IMR-90 (cell line): ENCODE measurements around the gene GABRE. TPM values are rescaled to one million over a fixed set of nuclear protein-coding genes. Genes with fewer than 3 reads are reported as not detected.

Experiments used
- ATAC-seq: fragments of 200-7000 bp; cut with Tn5 transposase; 2 replicates; pipeline ENCODE4 v1.9.1; 2020; ENCODE audit warnings: low read depth, mild to moderate bottlenecking, moderate library complexity
- BruUV-seq: library from RNA; stranded (reverse); fragments of 400-500 nt; replicated peaks from 2 replicates; lab custom pipeline; 2021; lab: Mats Ljungman, UMichigan
- CTCF ChIA-PET: fragments of 300-600 bp; formaldehyde crosslinking; extraction: SDS; loops from one replicate; lab custom pipeline; 2021; ENCODE audit warnings: antibody characterized with exemption; lab: Yijun Ruan, JAX
- POLR2A ChIA-PET: fragments of 300-600 bp; sonication (Branson Sonifier 250); formaldehyde crosslinking; loops from one replicate; lab custom pipeline; 2022; ENCODE audit warnings: antibody characterized with exemption; ENCODE audit not compliant: unreplicated experiment; lab: Charles Lee
- DNase-seq: peaks from one replicate; pipeline ENCODE4 v3.0.0; 2013
- H2AFZ ChIP-seq: replicated peaks from 2 replicates; pipeline ENCODE3; 2013; ENCODE audit warnings: low read length, mild to moderate bottlenecking; ENCODE audit not compliant: poor library complexity
- H2AK5ac ChIP-seq: 2 replicates; pipeline ENCODE4 v1.6.1; 2013; ENCODE audit warnings: low read depth, low read length, inconsistent platforms
- H2AK9ac ChIP-seq: replicated peaks from 2 replicates; pipeline ENCODE3; 2013; ENCODE audit warnings: mild to moderate bottlenecking, low read depth, low read length, moderate library complexity; ENCODE audit not compliant: poor library complexity
- H2BK120ac ChIP-seq: 2 replicates; pipeline ENCODE4 v1.6.1; 2013; ENCODE audit warnings: low read depth, low read length, inconsistent platforms
- H2BK15ac ChIP-seq: 3 replicates; pipeline ENCODE4 v1.6.1; 2013; ENCODE audit warnings: low read depth, low read length, inconsistent platforms
- H2BK20ac ChIP-seq: 2 replicates; pipeline ENCODE4 v1.6.1; 2013; ENCODE audit warnings: low read depth, mild to moderate bottlenecking, inconsistent platforms, low read length, moderate library complexity
- H2BK5ac ChIP-seq: 2 replicates; pipeline ENCODE4 v1.6.1; 2013; ENCODE audit warnings: mild to moderate bottlenecking, low read depth, low read length, inconsistent platforms; ENCODE audit not compliant: poor library complexity, severe bottlenecking
- H3K14ac ChIP-seq: replicated peaks from 2 replicates; pipeline ENCODE4 v1.6.1; 2013; ENCODE audit warnings: low read depth, low read length, inconsistent platforms
- H3K18ac ChIP-seq: 2 replicates; pipeline ENCODE4 v1.6.1; 2013; ENCODE audit warnings: low read depth, low read length, control low read depth
- H3K23ac ChIP-seq: 2 replicates; pipeline ENCODE4 v1.6.1; 2013; ENCODE audit warnings: low read depth, low read length, inconsistent platforms
- H3K27ac ChIP-seq: 2 replicates; pipeline ENCODE4 v1.5.1; 2013; ENCODE audit warnings: mild to moderate bottlenecking, control low read depth, low read length; ENCODE audit not compliant: insufficient read depth
- H3K27me3 ChIP-seq: 2 replicates; pipeline ENCODE4 v1.6.1; 2013; ENCODE audit warnings: low read length; ENCODE audit not compliant: control insufficient read depth, insufficient read depth
- H3K36me3 ChIP-seq: 2 replicates; pipeline ENCODE4 v1.6.1; 2013; ENCODE audit warnings: low read length, mixed read lengths; ENCODE audit not compliant: control insufficient read depth, insufficient read depth
- H3K4ac ChIP-seq: 2 replicates; pipeline ENCODE4 v1.6.1; 2013; ENCODE audit warnings: low read depth, low read length, inconsistent platforms
- H3K4me1 ChIP-seq: 2 replicates; pipeline ENCODE4 v1.6.1; 2013; ENCODE audit warnings: low read length, mixed read lengths; ENCODE audit not compliant: control insufficient read depth, insufficient read depth
- H3K4me2 ChIP-seq: 2 replicates; pipeline ENCODE4 v1.6.1; 2013; ENCODE audit warnings: low read depth, mild to moderate bottlenecking, control low read depth, low read length, moderate library complexity
- H3K4me3 ChIP-seq: 2 replicates; pipeline ENCODE4 v1.5.1; 2013; ENCODE audit warnings: low read depth, mild to moderate bottlenecking, control low read depth, low read length, moderate library complexity; ENCODE audit not compliant: insufficient read depth
- H3K56ac ChIP-seq: 2 replicates; pipeline ENCODE4 v1.6.1; 2013; ENCODE audit warnings: low read length, inconsistent platforms; ENCODE audit not compliant: insufficient read depth; ENCODE audit errors: extremely low read depth
- H3K79me1 ChIP-seq, 2 experiments: 2 replicates each; pipeline ENCODE4 v1.6.1; 2013; ENCODE audit warnings: low read length in 2 of 2, inconsistent platforms in 1 of 2, low read depth in 1 of 2
- H3K9ac ChIP-seq: 2 replicates; pipeline ENCODE4 v1.6.1; 2013; ENCODE audit warnings: low read depth, low read length, control low read depth
- H3K9me1 ChIP-seq: 2 replicates; pipeline ENCODE4 v1.6.1; 2013; ENCODE audit warnings: low read length, inconsistent platforms; ENCODE audit not compliant: insufficient read depth
- H3K9me3 ChIP-seq: 2 replicates; pipeline ENCODE4 v1.6.1; 2013; ENCODE audit warnings: low read length; ENCODE audit not compliant: control insufficient read depth, insufficient read depth
- H4K20me1 ChIP-seq: 2 replicates; pipeline ENCODE4 v1.6.1; 2013; ENCODE audit warnings: low read length, inconsistent platforms; ENCODE audit not compliant: insufficient read depth
- H4K5ac ChIP-seq: 2 replicates; pipeline ENCODE4 v1.6.1; 2013; ENCODE audit warnings: mild to moderate bottlenecking, low read depth, low read length, control low read depth
- H4K8ac ChIP-seq, 2 experiments: 2 replicates each; pipeline ENCODE4 v1.6.1; 2013; ENCODE audit warnings: low read depth in 2 of 2, low read length in 2 of 2, control low read depth in 1 of 2, inconsistent platforms in 1 of 2
- H4K91ac ChIP-seq: 2 replicates; pipeline ENCODE4 v1.6.1; 2013; ENCODE audit warnings: low read depth, low read length, inconsistent platforms; ENCODE audit not compliant: insufficient read depth
- BHLHE40 ChIP-seq: fragments of 150-350 bp; IDR thresholded peaks from 2 replicates; pipeline ENCODE4 v1.6.1; 2016; ENCODE audit warnings: mild to moderate bottlenecking, low read depth, low read length
- CEBPB ChIP-seq: IDR thresholded peaks from 2 replicates; pipeline ENCODE4 v1.6.1; 2012; ENCODE audit warnings: low read depth, low read length, improper control_type of control experiment
- CHD1 ChIP-seq: IDR thresholded peaks from 2 replicates; pipeline ENCODE4 v1.6.1; 2012; ENCODE audit warnings: low read depth, low read length, improper control_type of control experiment
- CTCF ChIP-seq: conservative IDR thresholded peaks from 2 replicates; pipeline ENCODE4 v1.5.1; 2012; ENCODE audit warnings: mild to moderate bottlenecking, low read depth, low read length, improper control_type of control experiment
- ELK1 ChIP-seq: fragments of 150-350 bp; IDR thresholded peaks from 2 replicates; pipeline ENCODE4 v1.6.1; 2016; ENCODE audit warnings: low read depth, mild to moderate bottlenecking, low read length, moderate library complexity, borderline replicate concordance
- FOS ChIP-seq: fragments of 150-350 bp; IDR thresholded peaks from 2 replicates; pipeline ENCODE4 v1.6.1; 2016; ENCODE audit warnings: low read depth, low read length
- MAFK ChIP-seq: IDR thresholded peaks from 2 replicates; pipeline ENCODE4 v1.6.1; 2012; ENCODE audit warnings: low read depth, low read length, improper control_type of control experiment
- MAZ ChIP-seq: IDR thresholded peaks from 2 replicates; pipeline ENCODE4 v1.6.1; 2012; ENCODE audit warnings: low read depth, mild to moderate bottlenecking, low read length, improper control_type of control experiment, moderate library complexity, borderline replicate concordance
- MXI1 ChIP-seq: IDR thresholded peaks from 2 replicates; pipeline ENCODE4 v1.6.1; 2012; ENCODE audit warnings: low read depth, mild to moderate bottlenecking, low read length, moderate library complexity, borderline replicate concordance
- NFE2L2 ChIP-seq: fragments of 150-350 bp; IDR thresholded peaks from 2 replicates; pipeline ENCODE4 v1.6.1; 2016; ENCODE audit warnings: low read depth, mild to moderate bottlenecking, low read length
- POLR2A ChIP-seq: IDR thresholded peaks from 2 replicates; pipeline ENCODE4 v1.6.1; 2012; ENCODE audit warnings: mild to moderate bottlenecking, low read depth, low read length
- RAD21 ChIP-seq: IDR thresholded peaks from 2 replicates; pipeline ENCODE4 v1.6.1; 2012; ENCODE audit warnings: low read length, improper control_type of control experiment
- RCOR1 ChIP-seq: IDR thresholded peaks from 2 replicates; pipeline ENCODE4 v1.6.1; 2012; ENCODE audit warnings: mild to moderate bottlenecking, low read length, improper control_type of control experiment; ENCODE audit not compliant: insufficient replicate concordance
- RFX5 ChIP-seq: IDR thresholded peaks from 2 replicates; pipeline ENCODE4 v1.8.0; 2012; ENCODE audit warnings: low read depth, mild to moderate bottlenecking, low read length, moderate library complexity
- SMC3 ChIP-seq: fragments of 150-350 bp; IDR thresholded peaks from 2 replicates; pipeline ENCODE4 v1.6.1; 2016; ENCODE audit warnings: low read depth, mild to moderate bottlenecking, antibody characterized with exemption, low read length, moderate library complexity
- USF2 ChIP-seq: fragments of 150-350 bp; IDR thresholded peaks from 2 replicates; pipeline ENCODE4 v1.6.1; 2017; ENCODE audit warnings: mild to moderate bottlenecking, antibody characterized with exemption, low read length, low read depth
- WGBS, 2 experiments: methylation state at CpG; one replicate each; pipeline versions ENCODE4 v1.1.5 to v1.1.7; 2013; ENCODE audit warnings: missing lambda C conversion rate in 2 of 2; ENCODE audit not compliant: insufficient read length in 1 of 2; ENCODE audit errors: extremely low coverage in 2 of 2; 5-methylcytosine and 5-hydroxymethylcytosine counted together
- dilution Hi-C: fragments of 300-500 bp; cut with HindIII; formaldehyde crosslinking; loops from one replicate; pipeline ENCODE4 v1.14.3; 2018; ENCODE audit warnings: low sequenced_read_pairs; ENCODE audit not compliant: unreplicated experiment
- in situ Hi-C: fragments of 300-500 bp; cut with MboI; formaldehyde crosslinking; loops from 3 replicates; pipeline ENCODE4 v1.14.3; 2019; ENCODE audit warnings: low sequenced_read_pairs, inconsistent platforms, mixed read lengths
- intact Hi-C: fragments of 100-400 bp; cut with micrococcal nuclease; formaldehyde crosslinking; loops from 2 replicates; pipeline ENCODE4 v1.10.0; 2022
- polyA plus RNA-seq, 3 experiments: library from polyadenylated mRNA; depleted of rRNA; stranded (reverse); fragments of >200 nt; gene quantifications; 2 replicates each; pipeline ENCODE4 v1.2.3, GENCODE V29; 2012; ENCODE audit warnings: low replicate concordance in 1 of 3
- total RNA-seq: library from RNA; depleted of rRNA; stranded (reverse); fragments of >200 nt; gene quantifications from 2 replicates; pipeline ENCODE4 v1.2.3, GENCODE V29; 2012

The GABRE gene
- total and polyA plus RNA-seq, 2 of the 4 experiments (the other 2 are of a cell fraction) = 1.3 to 1.6 TPM

- no peak overlapping the region for H3K4ac ChIP-seq
- dilution Hi-C loops = no loop called here
- no peaks in the 10 kb centered on the region for H3K79me1 ChIP-seq
- no peak overlapping the region for H3K23ac ChIP-seq
- no peak for DNase-seq
- H3K4me1 ChIP-seq = no peaks in the 10 kb centered on the region
- no peak overlapping the region for H2BK20ac ChIP-seq
- no peak for ATAC-seq
- no peak overlapping the region for H4K8ac ChIP-seq
- H3K18ac ChIP-seq = no peak overlapping the region
- ChIA-PET POLR2A (no interaction called here), CTCF (interaction anchor here (0.6 kb wide), 1 partner anchor 193 kb away, joined by 5 read pairs; no protein-coding TSS in a partner anchor)
- H4K5ac ChIP-seq = no peak overlapping the region
- no TSS peak for BruUV-seq
- no peak overlapping the region for H4K91ac ChIP-seq
- no peak overlapping the region for H3K27ac ChIP-seq
- no peak overlapping the region for H2BK120ac ChIP-seq
- no peak overlapping the region for H3K9ac ChIP-seq
- H3K9me1 ChIP-seq = no peaks in the 10 kb centered on the region
- H3K14ac ChIP-seq = no peak overlapping the region
- no peak overlapping the region for H3K4me2 ChIP-seq
- H3K4me3 ChIP-seq = no peak overlapping the region
- WGBS, 2 experiments = no CpG with 5 or more reads among the region's 3 CpGs
- H3K36me3 ChIP-seq = no peaks in the 10 kb centered on the region
- no peak overlapping the region for H3K56ac ChIP-seq
- H2BK5ac ChIP-seq = no peak overlapping the region
- H3K27me3 ChIP-seq = no peaks in the 10 kb centered on the region
- no peak overlapping the region for H2AK9ac ChIP-seq
- in situ Hi-C loops = no loop called here
- intact Hi-C loops = no loop called here
- no peak overlapping the region for H2AFZ ChIP-seq
- peaks cover 3% of the 10 kb centered on the region; the same call in 1 of the 2 replicates for H3K9me3 ChIP-seq
- H2BK15ac ChIP-seq = no peak overlapping the region
- H2AK5ac ChIP-seq = no peak overlapping the region
- H4K20me1 ChIP-seq = no peaks in the 10 kb centered on the region
- TF ChIP-seq RCOR1 (no peak), MAZ (no peak), NFE2L2 (no peak), CEBPB (no peak), CHD1 (no peak), USF2 (no peak), RFX5 (no peak), MXI1 (no peak), RAD21 (no peak), BHLHE40 (no peak), SMC3 (no peak), MAFK (no peak), FOS (no peak), ELK1 (no peak), POLR2A (no peak), CTCF (no peak)
These were observed 14.3 kb upstream of the GABRE start for GRCh38 chrX:151988706-151989299.
